C4-2B (cell line): Measurements from ENCODE around the gene ST8SIA5.

Source experiments
- H3K27ac ChIP-seq: fragments of 450-650 bp; 2 replicates; pipeline ENCODE4 v1.5.1; 2017
- CTCF ChIP-seq: fragments of 450-650 bp; conservative IDR thresholded peaks from 2 replicates; pipeline ENCODE4 v1.5.1; 2017; ENCODE audit warnings: mild to moderate bottlenecking
- ZFX ChIP-seq: fragments of 450-650 bp; IDR thresholded peaks from 2 replicates; pipeline ENCODE4 v1.6.1; 2017

The ST8SIA5 gene

DNA sequence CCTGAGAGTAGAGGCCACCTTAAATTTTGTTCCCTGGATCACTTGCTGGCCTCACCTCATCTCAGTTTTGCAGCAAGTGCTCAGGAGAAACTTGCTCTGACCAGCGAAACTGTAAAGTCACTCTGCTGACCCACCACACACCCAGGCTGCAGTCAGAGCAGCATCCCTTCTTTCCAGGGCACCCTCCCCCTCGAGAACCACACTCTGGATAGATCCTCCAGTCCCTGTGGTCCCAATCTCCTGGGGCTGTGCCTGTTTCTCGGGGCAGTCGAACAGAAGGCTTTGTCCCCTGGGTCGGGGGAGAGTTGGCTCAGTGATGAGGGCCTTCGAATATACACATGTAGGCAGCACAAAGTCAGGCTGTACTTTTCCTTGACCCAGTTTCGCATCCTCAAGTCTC is 18.4 kb downstream of the ST8SIA5 start:
- no peak overlapping the region for H3K27ac ChIP-seq
- no peak for TF ChIP-seq CTCF
- no peak for TF ChIP-seq ZFX

DNA sequence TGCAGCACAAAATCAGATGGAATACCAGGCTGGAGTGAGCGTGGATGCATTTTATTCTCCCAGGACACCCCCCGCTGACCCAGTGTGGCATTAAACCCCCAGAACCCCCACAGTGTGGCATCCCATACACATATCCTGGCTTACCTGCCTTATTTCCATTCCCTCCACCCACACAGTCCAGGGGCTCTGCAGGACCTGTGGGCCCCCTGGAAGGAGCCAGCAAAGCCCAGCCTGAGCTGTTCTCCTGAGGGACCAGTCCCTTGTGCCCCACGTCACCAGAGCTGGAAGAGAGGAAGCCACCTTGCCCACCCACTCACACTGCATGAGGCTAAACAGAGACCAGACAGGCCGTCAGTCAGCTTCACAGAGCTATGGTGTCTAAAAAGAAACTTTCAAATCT is 20.1 kb downstream of the ST8SIA5 start:
- H3K27ac ChIP-seq, result no peak overlapping the region
- TF ChIP-seq CTCF (no peak), ZFX (no peak)

- TF ChIP-seq CTCF (no peak), ZFX (no peak)
- H3K27ac ChIP-seq, result no peak overlapping the region
Measured at GRCh38 chr18:46736135-46736534, 20.7 kb downstream of the ST8SIA5 start.

DNA sequence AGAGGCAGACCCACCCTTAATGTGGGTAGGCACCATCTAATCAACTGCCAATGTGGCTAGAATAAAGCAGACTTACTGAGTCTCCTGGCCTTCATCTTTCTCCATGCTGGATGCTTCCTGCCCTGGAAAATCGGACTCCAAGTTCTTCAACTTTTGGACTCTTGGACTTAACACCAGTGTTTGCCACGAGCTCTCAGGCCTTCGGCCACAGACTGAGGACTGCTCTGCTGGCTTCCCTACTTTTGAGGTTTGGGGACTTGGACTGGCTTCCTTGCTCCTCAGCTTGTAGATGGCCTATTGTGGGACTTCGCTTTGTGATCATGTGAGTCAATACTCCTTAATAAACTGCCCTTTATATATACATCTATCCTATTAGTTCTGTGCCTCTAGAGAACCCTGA is 21.9 kb downstream of the ST8SIA5 start:
- H3K27ac ChIP-seq, result no peak overlapping the region
- TF ChIP-seq CTCF (no peak), ZFX (no peak)

DNA sequence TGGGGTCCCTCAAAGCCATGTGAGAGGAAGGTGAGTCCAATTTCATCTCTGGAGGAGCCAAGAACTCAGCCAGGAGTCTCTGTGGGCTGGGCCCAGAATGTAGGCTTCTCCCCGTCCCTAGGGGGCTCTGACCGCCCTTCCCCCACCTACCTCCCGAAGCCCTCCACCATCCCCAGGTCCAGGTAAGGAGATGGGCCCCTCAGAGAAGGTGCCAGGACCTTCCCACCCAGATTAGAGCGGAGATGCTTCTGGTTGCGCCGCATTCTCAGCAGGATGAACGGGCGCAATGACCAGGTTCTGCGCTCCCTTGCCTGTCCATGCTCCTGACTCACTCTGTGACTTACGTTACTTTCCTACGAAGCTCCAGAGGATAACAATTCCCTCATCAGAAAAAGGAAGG is 23.0 kb downstream of the ST8SIA5 start:
- TF ChIP-seq CTCF (no peak), ZFX (no peak)

GRCh38 chr18:46732801-46733200 is 24.1 kb downstream of the ST8SIA5 start:
- no peak overlapping the region for H3K27ac ChIP-seq
- TF ChIP-seq CTCF (no peak), ZFX (no peak)

More for the DNA sequence above, 23.0 kb downstream of the ST8SIA5 start:
- H3K27ac ChIP-seq, result no peak overlapping the region

DNA sequence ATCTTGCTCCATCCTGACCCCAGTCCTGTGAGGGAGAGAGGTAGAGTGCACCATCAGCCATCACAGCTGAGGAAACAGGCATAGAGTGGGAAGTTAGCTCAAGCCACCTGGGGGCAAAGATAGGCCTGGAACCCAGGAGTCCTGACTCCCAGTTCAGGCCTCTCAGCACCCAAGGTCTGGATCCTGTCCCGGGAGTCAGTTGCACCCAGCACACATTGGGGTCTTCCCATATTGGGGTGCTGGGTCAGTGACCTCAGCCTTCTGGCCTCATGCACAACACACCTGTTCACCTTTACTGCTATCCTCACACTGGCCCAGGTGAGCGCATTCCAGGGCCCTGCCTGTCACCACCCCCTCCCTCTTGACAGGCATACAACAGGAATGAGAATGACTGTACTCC is 24.7 kb downstream of the ST8SIA5 start:
- no peak for TF ChIP-seq ZFX
- TF ChIP-seq CTCF, result no peak

More for the DNA sequence above, 24.7 kb downstream of the ST8SIA5 start:
- no peak overlapping the region for H3K27ac ChIP-seq
